ENCODE measurements around the gene SORL1-AS1.

SORL1-AS1 gene

DNA sequence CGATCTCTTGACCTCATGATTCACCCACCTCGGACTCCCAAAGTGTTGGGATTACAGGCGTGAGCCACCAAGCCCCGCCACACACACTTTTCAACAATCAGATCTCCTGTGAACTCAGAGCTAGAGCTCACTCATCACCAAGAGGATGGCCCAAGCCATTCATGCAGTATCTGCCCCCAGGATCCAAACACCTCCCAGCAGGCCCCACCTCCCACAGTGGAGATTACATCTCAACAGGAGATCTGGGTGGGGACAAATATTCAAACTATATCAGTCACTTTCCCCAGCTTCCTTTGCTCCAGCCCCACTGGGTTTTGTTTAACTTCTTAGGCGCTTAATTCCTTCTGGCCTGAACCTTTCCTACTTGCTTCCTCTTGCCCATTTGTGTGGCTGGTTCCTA is 26.9 kb downstream of the SORL1-AS1 start:
- H2AFZ ChIP-seq (ENCODE audit: insufficient read depth, low read length, poor library complexity): no peak overlapping the region
- no peak overlapping the region for H3K18ac ChIP-seq (ENCODE audit: low read length)
- no peak overlapping the region for H3K4me3 ChIP-seq (ENCODE audit: low read depth, low read length)
- H3K4me2 ChIP-seq (ENCODE audit: low read length): no peak overlapping the region
- no peak overlapping the region for H4K8ac ChIP-seq (ENCODE audit: low read depth, low read length)
- H3K36me3 ChIP-seq (ENCODE audit: control insufficient read depth in 1 of 2, insufficient read depth in 2 of 2, low read length in 2 of 2): no peaks in the 10 kb centered on the region
- no peak overlapping the region for H2BK12ac ChIP-seq (ENCODE audit: low read length)
- no peak overlapping the region for H4K12ac ChIP-seq (ENCODE audit: low read depth, low read length)
- no peak overlapping the region for H2BK120ac ChIP-seq (ENCODE audit: insufficient read depth, low read length, poor library complexity)
- H3K23ac ChIP-seq (ENCODE audit: low read length): no peak overlapping the region
- no peak overlapping the region for H4K91ac ChIP-seq (ENCODE audit: low read depth, low read length)
- DNase-seq: peak in 1 of 2 donors; percentile 38
- H2BK5ac ChIP-seq (ENCODE audit: low read depth, low read length, poor library complexity): no peak overlapping the region
- H3K14ac ChIP-seq (ENCODE audit: low read length): no peak overlapping the region
- H3K79me1 ChIP-seq (ENCODE audit: low read length): no peaks in the 10 kb centered on the region
- peaks cover 0 to 7% of the 10 kb centered on the region in 2 experiments for H3K4me1 ChIP-seq (ENCODE audit: control insufficient read depth in 1 of 2, insufficient read depth in 2 of 2, low read length in 2 of 2)
- H3K9ac ChIP-seq (ENCODE audit: low read length): no peak overlapping the region
- no peaks in the 10 kb centered on the region for H3K79me2 ChIP-seq (ENCODE audit: control insufficient read depth, insufficient read depth, low read length, poor library complexity)
- H3K27me3 ChIP-seq (ENCODE audit: insufficient read depth, low read length): no peaks in the 10 kb centered on the region
- H3K9me3 ChIP-seq (ENCODE audit: insufficient read depth, low read depth, low read length): no peaks in the 10 kb centered on the region
- WGBS (ENCODE audit: extremely low coverage, insufficient coverage, insufficient read length): no CpG with 5 or more reads among the region's 5 CpGs
- H3K27ac ChIP-seq (ENCODE audit: low read depth, low read length): no peak overlapping the region
- no peak overlapping the region for H2AK5ac ChIP-seq (ENCODE audit: low read length)
- no peak overlapping the region for H3K4ac ChIP-seq (ENCODE audit: low read depth, low read length)

DNA sequence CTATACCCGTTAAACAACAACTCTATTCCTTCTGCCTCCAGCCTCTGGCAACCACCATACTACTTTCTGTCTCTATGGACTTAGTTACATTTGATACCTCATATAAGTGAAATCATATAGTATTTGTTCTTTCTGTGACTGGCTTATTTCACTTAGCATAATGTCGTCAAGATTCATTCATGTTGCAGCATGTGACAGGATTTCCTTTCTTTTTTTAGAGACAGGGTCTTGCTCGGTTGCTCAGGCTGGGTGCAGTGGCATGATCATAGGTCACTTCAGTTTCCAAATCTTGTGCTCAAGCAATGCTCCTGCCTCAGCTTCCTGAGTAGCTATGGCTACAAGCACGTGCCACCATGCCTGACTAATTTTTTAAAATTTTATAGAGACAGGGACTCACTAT is 30.1 kb downstream of the SORL1-AS1 start:
- Histone ChIP-seq H3K27me3 (ENCODE audit: insufficient read depth, low read length) (no peaks in the 10 kb centered on the region), H2AK5ac (ENCODE audit: low read length) (no peak overlapping the region), H2BK120ac (ENCODE audit: insufficient read depth, low read length, poor library complexity) (no peak overlapping the region), H3K4me3 (ENCODE audit: low read depth, low read length) (no peak overlapping the region), H2BK5ac (ENCODE audit: low read depth, low read length, poor library complexity) (no peak overlapping the region), H3K14ac (ENCODE audit: low read length) (no peak overlapping the region), H3K23ac (ENCODE audit: low read length) (no peak overlapping the region), H4K8ac (ENCODE audit: low read depth, low read length) (no peak overlapping the region), H3K9ac (ENCODE audit: low read length) (no peak overlapping the region), H3K4me2 (ENCODE audit: low read length) (no peak overlapping the region), H3K9me3 (ENCODE audit: insufficient read depth, low read depth, low read length) (no peaks in the 10 kb centered on the region), H4K12ac (ENCODE audit: low read depth, low read length) (no peak overlapping the region), H2AFZ (ENCODE audit: insufficient read depth, low read length, poor library complexity) (no peak overlapping the region), H3K27ac (ENCODE audit: low read depth, low read length) (no peak overlapping the region), H3K36me3 (ENCODE audit: control insufficient read depth in 1 of 2, insufficient read depth in 2 of 2, low read length in 2 of 2) (no peaks in the 10 kb centered on the region), H3K4me1 (ENCODE audit: control insufficient read depth in 1 of 2, insufficient read depth in 2 of 2, low read length in 2 of 2) (peaks cover 0 to 7% of the 10 kb centered on the region in 2 experiments), H3K79me1 (ENCODE audit: low read length) (no peaks in the 10 kb centered on the region), H3K4ac (ENCODE audit: low read depth, low read length) (no peak overlapping the region), H2BK12ac (ENCODE audit: low read length) (no peak overlapping the region), H3K79me2 (ENCODE audit: control insufficient read depth, insufficient read depth, low read length, poor library complexity) (no peaks in the 10 kb centered on the region), H4K91ac (ENCODE audit: low read depth, low read length) (no peak overlapping the region), H3K18ac (ENCODE audit: low read length) (no peak overlapping the region)
- WGBS (ENCODE audit: extremely low coverage, insufficient coverage, insufficient read length): no CpG with 5 or more reads among the region's 4 CpGs
- DNase-seq: no peak

DNA sequence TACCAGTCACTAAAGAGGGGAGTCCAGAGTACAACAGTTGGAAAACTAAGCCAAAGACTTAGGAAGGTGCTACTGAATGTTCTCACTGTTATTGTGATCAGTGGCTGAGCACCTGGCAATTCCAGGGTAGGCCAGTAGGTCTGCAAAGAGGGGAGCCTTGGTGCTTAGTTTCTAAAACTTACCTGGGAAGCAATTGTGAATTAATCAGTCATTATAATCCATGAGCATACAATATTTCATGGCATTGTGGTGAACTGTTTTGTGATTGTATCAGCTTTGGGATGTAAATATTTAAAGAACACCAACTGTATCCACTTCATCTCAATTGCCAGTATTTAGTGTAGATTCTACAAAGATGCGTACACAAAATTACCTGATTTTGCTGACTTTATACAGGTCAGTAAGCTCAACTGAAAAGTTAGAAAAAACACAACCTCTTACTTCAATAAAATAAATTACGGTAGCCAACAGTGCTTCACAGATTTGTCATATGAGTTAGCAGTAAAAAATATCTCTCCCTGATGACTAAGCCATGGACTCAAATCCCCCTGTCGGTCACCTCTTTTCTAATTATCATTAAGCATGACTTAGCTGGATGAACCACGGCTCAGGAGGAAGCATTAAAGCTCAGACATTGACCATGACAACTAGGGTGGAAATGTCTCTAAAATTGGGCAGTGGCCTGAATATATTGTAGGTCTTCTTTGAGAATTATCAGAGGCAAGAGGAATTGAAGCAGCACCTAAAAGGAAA is 31.4 kb downstream of the SORL1-AS1 start:
- Histone ChIP-seq H3K4me3 (ENCODE audit: low read depth, low read length) (no peak overlapping the region), H4K8ac (ENCODE audit: low read depth, low read length) (no peak overlapping the region), H3K9me3 (ENCODE audit: insufficient read depth, low read depth, low read length) (no peaks in the 10 kb centered on the region), H4K12ac (ENCODE audit: low read depth, low read length) (no peak overlapping the region), H2BK120ac (ENCODE audit: insufficient read depth, low read length, poor library complexity) (no peak overlapping the region), H3K36me3 (ENCODE audit: control insufficient read depth in 1 of 2, insufficient read depth in 2 of 2, low read length in 2 of 2) (no peaks in the 10 kb centered on the region), H2BK12ac (ENCODE audit: low read length) (no peak overlapping the region), H4K91ac (ENCODE audit: low read depth, low read length) (no peak overlapping the region), H3K4me2 (ENCODE audit: low read length) (no peak overlapping the region), H3K14ac (ENCODE audit: low read length) (no peak overlapping the region), H2AFZ (ENCODE audit: insufficient read depth, low read length, poor library complexity) (no peak overlapping the region), H3K18ac (ENCODE audit: low read length) (no peak overlapping the region), H3K79me1 (ENCODE audit: low read length) (no peaks in the 10 kb centered on the region), H3K23ac (ENCODE audit: low read length) (no peak overlapping the region), H3K9ac (ENCODE audit: low read length) (no peak overlapping the region), H3K4me1 (ENCODE audit: control insufficient read depth in 1 of 2, insufficient read depth in 2 of 2, low read length in 2 of 2) (no peaks in the 10 kb centered on the region), H2BK5ac (ENCODE audit: low read depth, low read length, poor library complexity) (no peak overlapping the region), H3K4ac (ENCODE audit: low read depth, low read length) (no peak overlapping the region), H3K27ac (ENCODE audit: low read depth, low read length) (no peak overlapping the region), H2AK5ac (ENCODE audit: low read length) (no peak overlapping the region), H3K27me3 (ENCODE audit: insufficient read depth, low read length) (no peaks in the 10 kb centered on the region), H3K79me2 (ENCODE audit: control insufficient read depth, insufficient read depth, low read length, poor library complexity) (no peaks in the 10 kb centered on the region)
- WGBS (ENCODE audit: extremely low coverage, insufficient coverage, insufficient read length): no CpG with 5 or more reads among the region's 4 CpGs
- DNase-seq: peak in 1 of 2 donors; percentile 3

- H3K9me3 ChIP-seq (ENCODE audit: insufficient read depth, low read depth, low read length): no peaks in the 10 kb centered on the region
- DNase-seq: no peak
- no peak overlapping the region for H2AFZ ChIP-seq (ENCODE audit: insufficient read depth, low read length, poor library complexity)
- no peak overlapping the region for H3K4me3 ChIP-seq (ENCODE audit: low read depth, low read length)
- H4K8ac ChIP-seq (ENCODE audit: low read depth, low read length): no peak overlapping the region
- H3K4me2 ChIP-seq (ENCODE audit: low read length): no peak overlapping the region
- H3K27me3 ChIP-seq (ENCODE audit: insufficient read depth, low read length): no peaks in the 10 kb centered on the region
- WGBS (ENCODE audit: extremely low coverage, insufficient coverage, insufficient read length): no CpG with 5 or more reads among the region's 2 CpGs
- no peaks in the 10 kb centered on the region for H3K36me3 ChIP-seq (ENCODE audit: control insufficient read depth in 1 of 2, insufficient read depth in 2 of 2, low read length in 2 of 2)
- no peaks in the 10 kb centered on the region for H3K4me1 ChIP-seq (ENCODE audit: control insufficient read depth in 1 of 2, insufficient read depth in 2 of 2, low read length in 2 of 2)
- no peak overlapping the region for H3K14ac ChIP-seq (ENCODE audit: low read length)
- H2BK12ac ChIP-seq (ENCODE audit: low read length): no peak overlapping the region
- no peak overlapping the region for H3K23ac ChIP-seq (ENCODE audit: low read length)
- H4K91ac ChIP-seq (ENCODE audit: low read depth, low read length): no peak overlapping the region
- H3K18ac ChIP-seq (ENCODE audit: low read length): no peak overlapping the region
- H2BK120ac ChIP-seq (ENCODE audit: insufficient read depth, low read length, poor library complexity): no peak overlapping the region
- no peaks in the 10 kb centered on the region for H3K79me1 ChIP-seq (ENCODE audit: low read length)
- H3K79me2 ChIP-seq (ENCODE audit: control insufficient read depth, insufficient read depth, low read length, poor library complexity): no peaks in the 10 kb centered on the region
- no peak overlapping the region for H2BK5ac ChIP-seq (ENCODE audit: low read depth, low read length, poor library complexity)
- no peak overlapping the region for H3K27ac ChIP-seq (ENCODE audit: low read depth, low read length)
- no peak overlapping the region for H3K4ac ChIP-seq (ENCODE audit: low read depth, low read length)
- no peak overlapping the region for H3K9ac ChIP-seq (ENCODE audit: low read length)
- no peak overlapping the region for H2AK5ac ChIP-seq (ENCODE audit: low read length)
- no peak overlapping the region for H4K12ac ChIP-seq (ENCODE audit: low read depth, low read length)
Measured at GRCh38 chr11:121420398-121420797, 32.4 kb downstream of the SORL1-AS1 start.

Data from trophoblast cell (in vitro differentiated cells and primary cell).